Peyer's patch (tissue), 4 donors: ENCODE measurements around the gene ALDH1L1.

Experiments used
- CTCF ChIP-seq, 6 experiments: fragments of 450-650 bp in 4 of 6; fragments of 200-600 bp in 2 of 6; sonication (generic) in 1 of 6; IDR thresholded peaks; one replicate each; pipeline ENCODE4 v1.5.1; 2017 to 2019; ENCODE audit warnings: antibody characterized with exemption in 6 of 6, mild to moderate bottlenecking in 3 of 6, moderate library complexity in 1 of 6
- POLR2A ChIP-seq, 2 donors: fragments of 450-650 bp; IDR thresholded peaks; one replicate each; pipeline ENCODE4 v1.5.1; 2017; ENCODE audit warnings: antibody characterized with exemption in 2 of 2, mild to moderate bottlenecking in 2 of 2, moderate library complexity in 2 of 2

DNA sequence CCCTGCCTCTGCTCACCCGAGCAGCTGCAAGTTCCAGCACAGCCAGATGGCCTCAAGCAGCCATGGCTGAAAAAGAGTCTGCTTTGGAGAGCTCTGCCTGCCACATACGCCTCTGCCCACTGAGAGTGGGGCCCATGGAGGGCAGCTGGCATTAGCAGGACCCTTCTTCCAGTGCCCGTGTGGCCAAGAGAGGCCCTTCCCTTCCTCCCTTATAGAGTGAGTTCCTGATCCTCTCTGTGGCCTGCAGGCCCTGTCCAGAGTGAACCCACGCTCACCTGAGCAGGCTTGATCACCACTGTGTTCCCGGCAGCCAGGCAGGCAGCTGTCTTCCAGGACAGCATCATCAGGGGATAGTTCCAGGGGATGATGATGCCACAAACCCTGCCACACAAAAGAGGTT, 55.0 kb downstream of the ALDH1L1 start:
- no peak for TF ChIP-seq CTCF (IDR thresholded peaks at IDR 0.05)
- TF ChIP-seq POLR2A (IDR thresholded peaks at IDR 0.05), result no peak
